Naive thymus-derived CD4-positive, alpha-beta T cell (primary cell): ENCODE measurements around the gene AKR1E2. TPM values are rescaled to one million over a fixed set of nuclear protein-coding genes. Genes with fewer than 3 reads are reported as not detected.
A peak's percentile ranks its signal among the peaks of the same experiment; 100 is the strongest.

Experiments
- ATAC-seq: fragments of 150-1000 bp; cut with Tn5 transposase; 2 replicates; pipeline ENCODE4 v1.10.0; 2021; ENCODE audit warnings: mild to moderate bottlenecking, moderate library complexity
- CTCF ChIA-PET: fragments of 350-600 bp; sonication (Branson Sonifier 250); formaldehyde crosslinking; loops from one replicate; lab custom pipeline; 2021; ENCODE audit warnings: antibody characterized with exemption; lab: Charles Lee
- POLR2A ChIA-PET: fragments of 350-600 bp; sonication (Branson Sonifier 250); formaldehyde crosslinking; loops from one replicate; lab custom pipeline; 2021; ENCODE audit warnings: antibody characterized with exemption, inconsistent platforms; lab: Charles Lee
- DNase-seq, 9 donors: peaks; one replicate each; pipeline versions ENCODE4 v3.0.0 to v3.0.0-alpha.2; 2020 to 2022; ENCODE audit warnings: mixed read lengths in 1 of 9
- H3K27ac ChIP-seq: one replicate; pipeline ENCODE4 v1.7.0; 2013; ENCODE audit warnings: mild to moderate bottlenecking, low read depth, low read length, moderate library complexity
- H3K27me3 ChIP-seq, 2 donors: one replicate each; pipeline ENCODE4 v1.7.0; 2013; ENCODE audit warnings: low read length in 2 of 2, mild to moderate bottlenecking in 2 of 2, moderate library complexity in 2 of 2; ENCODE audit not compliant: control insufficient read depth in 2 of 2, insufficient read depth in 2 of 2
- H3K36me3 ChIP-seq, 3 experiments: 1 replicate in 2 of 3; 2 replicates in 1 of 3; pipeline ENCODE4 v1.7.0; 2013; ENCODE audit warnings: low read length in 3 of 3, mild to moderate bottlenecking in 3 of 3, moderate library complexity in 1 of 3; ENCODE audit not compliant: insufficient read depth in 3 of 3, control insufficient read depth in 2 of 3
- H3K4me1 ChIP-seq, 2 donors: one replicate each; pipeline ENCODE4 v1.7.0; 2013; ENCODE audit warnings: low read length in 2 of 2, mild to moderate bottlenecking in 2 of 2, moderate library complexity in 1 of 2; ENCODE audit not compliant: control insufficient read depth in 2 of 2, insufficient read depth in 2 of 2
- H3K4me3 ChIP-seq: 2 replicates; pipeline ENCODE4 v1.7.0; 2013; ENCODE audit warnings: mild to moderate bottlenecking, low read length
- H3K9me3 ChIP-seq, 3 experiments: 1 replicate in 2 of 3; 2 replicates in 1 of 3; pipeline ENCODE4 v1.7.0; 2013; ENCODE audit warnings: low read length in 3 of 3; ENCODE audit not compliant: control insufficient read depth in 2 of 3
- H3K27ac Mint-ChIP-seq, 9 donors: one replicate each; pipeline ENCODE4 v1.8.0; 2020 to 2022; ENCODE audit warnings: mixed read lengths in 9 of 9, mild to moderate bottlenecking in 8 of 9, moderate library complexity in 5 of 9, inconsistent platforms in 2 of 9
- H3K27me3 Mint-ChIP-seq, 5 donors: one replicate each; pipeline ENCODE4 v1.8.0; 2021 to 2022; ENCODE audit warnings: mixed read lengths in 5 of 5, mild to moderate bottlenecking in 1 of 5
- H3K36me3 Mint-ChIP-seq, 5 donors: one replicate each; pipeline ENCODE4 v1.8.0; 2020 to 2022; ENCODE audit warnings: mixed read lengths in 5 of 5, mild to moderate bottlenecking in 3 of 5, inconsistent platforms in 1 of 5
- H3K4me1 Mint-ChIP-seq, 7 donors: one replicate each; pipeline ENCODE4 v1.8.0; 2020 to 2022; ENCODE audit warnings: mixed read lengths in 7 of 7, mild to moderate bottlenecking in 3 of 7, inconsistent platforms in 1 of 7
- H3K4me3 Mint-ChIP-seq, 10 donors: one replicate each; pipeline ENCODE4 v1.8.0; 2020 to 2022; ENCODE audit warnings: mild to moderate bottlenecking in 10 of 10, mixed read lengths in 10 of 10, moderate library complexity in 6 of 10, inconsistent platforms in 2 of 10
- H3K9me3 Mint-ChIP-seq, 11 donors: one replicate each; pipeline ENCODE4 v1.8.0; 2020 to 2022; ENCODE audit warnings: mixed read lengths in 11 of 11, mild to moderate bottlenecking in 4 of 11, inconsistent platforms in 1 of 11, moderate library complexity in 1 of 11
- intact Hi-C, 2 donors: fragments of 100-400 bp; cut with micrococcal nuclease; formaldehyde crosslinking; loops; one replicate each; pipeline ENCODE4 v1.15.1; 2023
- polyA plus RNA-seq, 2 donors: library from polyadenylated mRNA; unstranded; fragments of 300-500 nt; fragmentation: Illumina TruSeq; gene quantifications; one replicate each; pipeline ENCODE4 v1.2.3, GENCODE V29; 2021
- total RNA-seq, 6 experiments: library from RNA in 5 of 6; stranded (reverse) in 5 of 6; gene quantifications; 1 replicate in 5 of 6; 2 replicates in 1 of 6; pipeline ENCODE4 v1.2.3 and lab custom pipeline; 2021 to 2026

Gene AKR1E2
- total and polyA plus RNA-seq, 7 experiments from 2014 or later, result 3.6 to 26.0 (median 10.6) TPM

- ATAC-seq, result peak; percentile 31
- peak in 4 of 9 donors; percentile 2 to 29 (median 10) for DNase-seq
- H3K4me3 ChIP-seq, result no peak overlapping the region
- ChIA-PET CTCF (interaction anchor here (0.7 to 6.8 kb wide), 5 partner anchors 9 to 20 kb away, joined by 3 to 63 read pairs (median 7); partner anchors contain the start of gene AKR1E2), POLR2A (interaction anchor here (1.2 to 3.3 kb wide), 3 partner anchors 9 to 15 kb away, joined by 3 to 24 read pairs (median 6); partner anchors contain the start of gene AKR1E2)
- peak overlapping the region; percentile 83 to 97 (median 94) for H3K27ac Mint-ChIP-seq
- no peaks in the 10 kb centered on the region for H3K9me3 ChIP-seq
- peaks cover 21 to 81% (median 51%) of the 10 kb centered on the region in 7 donors for H3K4me1 Mint-ChIP-seq
- peaks cover 0 to 2% of the 10 kb centered on the region in 2 donors for H3K27me3 ChIP-seq
- no peaks in the 10 kb centered on the region for H3K9me3 Mint-ChIP-seq
- H3K27me3 Mint-ChIP-seq, result peaks cover 0 to 2% (median 0%) of the 10 kb centered on the region in 5 donors
- H3K4me3 Mint-ChIP-seq, result peak overlapping the region in 3 of 10 donors; percentile 68 to 77 (median 76)
- peaks cover 0 to 5% (median 0%) of the 10 kb centered on the region in 3 experiments for H3K36me3 ChIP-seq
- H3K27ac ChIP-seq, result peak overlapping the region; percentile 55
- H3K36me3 Mint-ChIP-seq, result peaks cover 0 to 27% (median 8%) of the 10 kb centered on the region in 5 donors
- intact Hi-C loops, result loop anchor here (1.0 to 2.0 kb wide), 2 partner anchors 9 to 18 kb away; partner anchors contain the start of gene AKR1E2 (in 2 of the 2)
- peaks cover 0 to 37% of the 10 kb centered on the region in 2 donors for H3K4me1 ChIP-seq
These were observed 8.9 kb downstream of the AKR1E2 start for GRCh38 chr10:4834898-4835405.

- intact Hi-C loops, result loop anchor here (1.0 to 2.0 kb wide), 2 partner anchors 9 to 19 kb away; partner anchors contain the start of gene AKR1E2 (in 2 of the 2)
These were observed 9.5 kb downstream of the AKR1E2 start for GRCh38 chr10:4835494-4835918.

DNA sequence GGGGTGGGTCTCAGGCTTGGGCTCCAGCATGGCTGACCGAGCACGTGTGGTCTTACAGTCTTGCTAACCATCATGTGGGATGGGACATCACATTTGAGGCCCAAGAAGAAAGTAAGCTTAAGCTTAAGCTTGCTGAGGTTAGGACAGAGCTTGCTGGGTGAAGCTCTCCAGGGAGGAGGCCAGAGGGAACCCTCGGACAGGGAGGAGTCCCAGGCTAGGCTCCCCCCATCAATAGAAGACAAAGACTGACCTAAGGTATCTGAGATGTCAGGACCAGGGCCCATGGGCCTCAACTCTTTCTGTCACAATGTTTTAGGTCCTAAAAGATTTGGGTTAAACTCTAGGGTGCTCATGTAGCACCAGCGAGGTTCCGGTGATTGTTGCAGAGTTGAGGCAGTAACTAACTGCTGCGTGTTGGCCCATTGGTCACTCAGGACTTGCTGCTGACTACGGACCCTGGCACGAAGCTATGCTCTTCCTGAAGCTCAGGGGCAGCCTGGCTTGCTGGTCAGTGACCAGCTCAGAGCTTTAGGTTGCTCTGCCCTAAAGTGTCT lies 10.5 kb downstream of the AKR1E2 start:
- peak overlapping the region; percentile 80 to 96 (median 93) for H3K27ac Mint-ChIP-seq
- ATAC-seq, result no peak

More at GRCh38 chr10:4835494-4835918, 9.5 kb downstream of the AKR1E2 start:
- Mint-ChIP-seq H3K27me3 (no peaks in the 10 kb centered on the region), H3K4me1 (peaks cover 21 to 76% (median 49%) of the 10 kb centered on the region in 7 donors), H3K27ac (peak overlapping the region; percentile 83 to 97 (median 94)), H3K4me3 (peak overlapping the region; percentile 3 to 80 (median 70)), H3K9me3 (no peaks in the 10 kb centered on the region), H3K36me3 (peaks cover 0 to 28% (median 8%) of the 10 kb centered on the region in 5 donors)
- Histone ChIP-seq H3K4me3 (no peak overlapping the region), H3K27me3 (peaks cover 0 to 2% of the 10 kb centered on the region in 2 donors), H3K36me3 (peaks cover 0 to 5% (median 0%) of the 10 kb centered on the region in 3 experiments), H3K4me1 (peaks cover 0 to 37% of the 10 kb centered on the region in 2 donors), H3K9me3 (no peaks in the 10 kb centered on the region), H3K27ac (peak overlapping the region; percentile 55)
- ChIA-PET CTCF (interaction anchor here (2.0 to 6.8 kb wide), 3 partner anchors 9 to 21 kb away, joined by 9 to 63 read pairs (median 34); partner anchors contain the start of gene AKR1E2), POLR2A (interaction anchor here (1.0 to 3.3 kb wide), 5 partner anchors 10 to 457 kb away, joined by 3 to 24 read pairs (median 6); partner anchors contain the start of gene AKR1E2)
- ATAC-seq, result peak; percentile 75
- DNase-seq, result peak in 7 of 9 donors; percentile 23 to 63 (median 48)

GRCh38 chr10:4837551-4837950 lies 11.5 kb downstream of the AKR1E2 start:
- no peaks in the 10 kb centered on the region for H3K27me3 ChIP-seq
- Mint-ChIP-seq H3K4me1 (peaks cover 17 to 61% (median 34%) of the 10 kb centered on the region in 7 donors), H3K27me3 (no peaks in the 10 kb centered on the region), H3K4me3 (no peak overlapping the region), H3K9me3 (no peaks in the 10 kb centered on the region), H3K36me3 (peaks cover 0 to 29% (median 8%) of the 10 kb centered on the region in 5 donors), H3K27ac (peak overlapping the region in 5 of 9 donors; percentile 31 to 94 (median 51))
- intact Hi-C loops, result no loop called here
- peak overlapping the region; percentile 48 for H3K27ac ChIP-seq
- no peak overlapping the region for H3K4me3 ChIP-seq
- POLR2A ChIA-PET, result interaction anchor here (1.2 to 3.3 kb wide), 5 partner anchors 9 to 447 kb away, joined by 3 to 24 read pairs (median 5); partner anchors contain the start of gene AKR1E2
- H3K4me1 ChIP-seq, result peaks cover 0 to 37% of the 10 kb centered on the region in 2 donors
- ATAC-seq, result no peak
- no peak for DNase-seq
- no peaks in the 10 kb centered on the region for H3K9me3 ChIP-seq
- CTCF ChIA-PET, result interaction anchor here (0.6 to 6.8 kb wide), 6 partner anchors 9 to 1007 kb away, joined by 3 to 63 read pairs (median 7); partner anchors contain the start of gene AKR1E2
- H3K36me3 ChIP-seq, result peaks cover 0 to 5% (median 0%) of the 10 kb centered on the region in 3 experiments

More for the DNA sequence above, 10.5 kb downstream of the AKR1E2 start:
- Histone ChIP-seq H3K27me3 (no peaks in the 10 kb centered on the region), H3K4me1 (peaks cover 0 to 37% of the 10 kb centered on the region in 2 donors), H3K4me3 (no peak overlapping the region), H3K27ac (peak overlapping the region; percentile 48), H3K9me3 (no peaks in the 10 kb centered on the region), H3K36me3 (peaks cover 0 to 5% (median 0%) of the 10 kb centered on the region in 3 experiments)
- CTCF ChIA-PET, result interaction anchor here (0.6 to 6.8 kb wide), 6 partner anchors 8 to 455 kb away, joined by 4 to 63 read pairs (median 7); partner anchors contain the start of gene AKR1E2
- Mint-ChIP-seq H3K4me3 (peak overlapping the region in 9 of 10 donors; percentile 45 to 76 (median 62)), H3K36me3 (peaks cover 0 to 34% (median 8%) of the 10 kb centered on the region in 5 donors), H3K9me3 (no peaks in the 10 kb centered on the region), H3K4me1 (peaks cover 20 to 70% (median 44%) of the 10 kb centered on the region in 7 donors), H3K27me3 (no peaks in the 10 kb centered on the region)
- intact Hi-C loops, result no loop called here
- DNase-seq, result no peak
- POLR2A ChIA-PET, result interaction anchor here (0.6 to 3.3 kb wide), 9 partner anchors 8 to 1367 kb away, joined by 3 to 24 read pairs (median 4); partner anchors contain the start of gene AKR1E2

DNA sequence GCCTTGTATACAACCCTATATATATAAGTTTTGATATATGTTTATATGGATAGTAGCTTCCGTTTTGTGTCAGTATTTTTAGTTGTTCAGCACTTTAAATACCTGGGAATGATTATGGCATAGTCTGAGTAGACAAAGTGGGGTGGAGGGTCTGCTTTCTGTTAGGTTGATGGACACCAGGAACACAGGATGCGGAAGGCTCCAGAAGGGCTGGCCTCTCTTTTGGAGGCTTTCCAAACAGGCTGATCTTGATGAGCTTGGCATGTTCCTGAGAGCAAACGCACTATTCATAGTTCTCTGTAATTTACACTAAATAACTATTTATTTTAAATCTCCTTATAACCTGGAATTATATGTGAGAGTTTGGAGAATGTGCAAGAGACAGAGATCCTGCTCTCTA lies 12.7 kb downstream of the AKR1E2 start:
- DNase-seq, result no peak
- ATAC-seq, result no peak
- CTCF ChIA-PET, result interaction anchor here (0.9 to 6.8 kb wide), 5 partner anchors 10 to 24 kb away, joined by 3 to 63 read pairs (median 5); no protein-coding TSS in a partner anchor
- no peak overlapping the region for H3K27ac ChIP-seq
- H3K9me3 Mint-ChIP-seq, result no peaks in the 10 kb centered on the region
- H3K4me1 ChIP-seq, result peaks cover 0 to 37% of the 10 kb centered on the region in 2 donors
- H3K36me3 Mint-ChIP-seq, result peaks cover 0 to 25% (median 8%) of the 10 kb centered on the region in 5 donors
- no peaks in the 10 kb centered on the region for H3K27me3 Mint-ChIP-seq
- no peak overlapping the region for H3K4me3 ChIP-seq
- H3K4me1 Mint-ChIP-seq, result peaks cover 17 to 54% (median 34%) of the 10 kb centered on the region in 7 donors
- intact Hi-C loops, result no loop called here
- H3K36me3 ChIP-seq, result no peaks in the 10 kb centered on the region
- no peaks in the 10 kb centered on the region for H3K9me3 ChIP-seq
- POLR2A ChIA-PET, result interaction anchor here (1.3 to 2.4 kb wide), 2 partner anchors 10 to 12 kb away, joined by 3 to 7 read pairs; no protein-coding TSS in a partner anchor
- peak overlapping the region in 1 of 10 donors; percentile 37 for H3K4me3 Mint-ChIP-seq
- peak overlapping the region in 5 of 9 donors; percentile 16 to 91 (median 66) for H3K27ac Mint-ChIP-seq
- H3K27me3 ChIP-seq, result no peaks in the 10 kb centered on the region

- Histone ChIP-seq H3K27ac (no peak overlapping the region), H3K9me3 (no peaks in the 10 kb centered on the region), H3K36me3 (no peaks in the 10 kb centered on the region), H3K4me3 (no peak overlapping the region), H3K4me1 (peaks cover 0 to 36% of the 10 kb centered on the region in 2 donors), H3K27me3 (no peaks in the 10 kb centered on the region)
- Mint-ChIP-seq H3K4me3 (no peak overlapping the region), H3K9me3 (no peaks in the 10 kb centered on the region), H3K36me3 (peaks cover 0 to 32% (median 11%) of the 10 kb centered on the region in 5 donors), H3K27me3 (peaks cover 0 to 3% (median 0%) of the 10 kb centered on the region in 5 donors), H3K27ac (peak overlapping the region in 7 of 9 donors; percentile 9 to 71 (median 16)), H3K4me1 (peaks cover 17 to 48% (median 30%) of the 10 kb centered on the region in 7 donors)
- no peak for DNase-seq
- ATAC-seq, result no peak
- CTCF ChIA-PET, result interaction anchor here (0.6 to 6.8 kb wide), 6 partner anchors 9 to 51 kb away, joined by 3 to 63 read pairs (median 4); no protein-coding TSS in a partner anchor
- POLR2A ChIA-PET, result interaction anchor here (2.4 kb wide), 1 partner anchor 12 kb away, joined by 7 read pairs; no protein-coding TSS in a partner anchor
- intact Hi-C loops, result no loop called here
These were observed 13.3 kb downstream of the AKR1E2 start for GRCh38 chr10:4839353-4839752.
